GM21390 (cell line): Measurements from ENCODE around the gene MANBA.

Experiments
- ATAC-seq: cut with Tn5 transposase; IDR thresholded peaks from one replicate; pipeline ENCODE4 v1.9.1; 2021; ENCODE audit not compliant: unreplicated experiment

Gene MANBA

GRCh38 chr4:102683881-102684609 lies 76.7 kb downstream of the MANBA start:
- no peak for ATAC-seq

- no peak for ATAC-seq
These were observed 82.0 kb downstream of the MANBA start for GRCh38 chr4:102678695-102679335.

- ATAC-seq = no peak
These were observed 82.7 kb downstream of the MANBA start for GRCh38 chr4:102678107-102678506.

- ATAC-seq = no peak
These were observed 85.6 kb downstream of the MANBA start for GRCh38 chr4:102675141-102675540.

GRCh38 chr4:102667001-102667400 lies 93.8 kb downstream of the MANBA start:
- ATAC-seq = no peak

- ATAC-seq = no peak
These were observed 95.2 kb downstream of the MANBA start for GRCh38 chr4:102665527-102665926.

- no peak for ATAC-seq
These were observed 97.7 kb downstream of the MANBA start for GRCh38 chr4:102663073-102663472.

- ATAC-seq = no peak
These were observed 103.6 kb downstream of the MANBA start for GRCh38 chr4:102657206-102657605.

- ATAC-seq = no peak
These were observed 113.7 kb downstream of the MANBA start for GRCh38 chr4:102647117-102647516.

GRCh38 chr4:102642631-102643298 lies 118.0 kb downstream of the MANBA start:
- no peak for ATAC-seq

- no peak for ATAC-seq
These were observed 119.0 kb downstream of the MANBA start for GRCh38 chr4:102641793-102642192.

- ATAC-seq = no peak
These were observed 120.1 kb downstream of the MANBA start for GRCh38 chr4:102640669-102641068.

GRCh38 chr4:102639598-102639997 lies 121.2 kb downstream of the MANBA start:
- ATAC-seq = no peak

GRCh38 chr4:102638621-102639020 lies 122.1 kb downstream of the MANBA start:
- no peak for ATAC-seq

- no peak for ATAC-seq
These were observed 123.4 kb downstream of the MANBA start for GRCh38 chr4:102637391-102637790.

GRCh38 chr4:102633100-102633499 lies 127.7 kb downstream of the MANBA start:
- ATAC-seq = no peak

- no peak for ATAC-seq
These were observed 128.3 kb downstream of the MANBA start for GRCh38 chr4:102632241-102633065.

- no peak for ATAC-seq
These were observed 129.2 kb downstream of the MANBA start for GRCh38 chr4:102631616-102632015.

- ATAC-seq = no peak
These were observed 131.1 kb downstream of the MANBA start for GRCh38 chr4:102629673-102630072.

- ATAC-seq = no peak
These were observed 132.8 kb downstream of the MANBA start for GRCh38 chr4:102627831-102628523.
